ENCODE results near the gene MMAA.

The MMAA gene

GRCh38 chr4:145605941-145606340 is 13.2 kb upstream of the MMAA start:
- H3K27me3 ChIP-seq (ENCODE audit: insufficient read depth, poor library complexity, severe bottlenecking), result no peaks in the 10 kb centered on the region
- H3K4me3 ChIP-seq (replicated peaks; ENCODE audit: insufficient read depth, low read length), result no peak overlapping the region
- no peak for DNase-seq (ENCODE audit: low read depth in 1 of 2, low spot score in 1 of 2)
- TF ChIP-seq REST (IDR thresholded peaks at IDR 0.05; ENCODE audit: insufficient replicate concordance, low read depth), result no peak
- TF ChIP-seq CTCF (IDR thresholded peaks at IDR 0.05; ENCODE audit: insufficient read depth, low read length), result no peak
- TF ChIP-seq POLR2AphosphoS5 (IDR thresholded peaks at IDR 0.05; ENCODE audit: low read depth), result no peak
- no peak for TF ChIP-seq SPI1 (IDR thresholded peaks at IDR 0.05; ENCODE audit: borderline replicate concordance, low read depth)
- TF ChIP-seq GABPA (IDR thresholded peaks at IDR 0.05; ENCODE audit: low read depth), result no peak
- H3K27ac ChIP-seq (replicated peaks), result no peak overlapping the region

GRCh38 chr4:145609481-145610427 is 9.4 kb upstream of the MMAA start:
- DNase-seq (ENCODE audit: low read depth in 1 of 2, low spot score in 1 of 2), result peak; percentile 48 to 64
- Histone ChIP-seq H3K27ac (replicated peaks) (no peak overlapping the region), H3K4me3 (replicated peaks; ENCODE audit: insufficient read depth, low read length) (no peak overlapping the region), H3K27me3 (ENCODE audit: insufficient read depth, poor library complexity, severe bottlenecking) (no peaks in the 10 kb centered on the region)
- TF ChIP-seq REST (IDR thresholded peaks at IDR 0.05; ENCODE audit: insufficient replicate concordance, low read depth) (no peak), CTCF (IDR thresholded peaks at IDR 0.05; ENCODE audit: insufficient read depth, low read length) (peak; percentile 69)

- Histone ChIP-seq H3K4me3 (replicated peaks; ENCODE audit: insufficient read depth, low read length) (no peak overlapping the region), H3K27me3 (ENCODE audit: insufficient read depth, poor library complexity, severe bottlenecking) (no peaks in the 10 kb centered on the region), H3K27ac (replicated peaks) (no peak overlapping the region)
- peak; percentile 36 to 64 for DNase-seq (ENCODE audit: low read depth in 1 of 2, low spot score in 1 of 2)
- TF ChIP-seq SPI1 (IDR thresholded peaks at IDR 0.05; ENCODE audit: borderline replicate concordance, low read depth), result peak; percentile 49; the same call in 1 of the 2 replicates
- no peak for TF ChIP-seq GABPA (IDR thresholded peaks at IDR 0.05; ENCODE audit: low read depth)
These were observed 5.5 kb upstream of the MMAA start for GRCh38 chr4:145613566-145614232.

GRCh38 chr4:145614233-145614610 is 5.0 kb upstream of the MMAA start:
- DNase-seq (ENCODE audit: low read depth in 1 of 2, low spot score in 1 of 2), result no peak
- Histone ChIP-seq H3K27me3 (ENCODE audit: insufficient read depth, poor library complexity, severe bottlenecking) (no peaks in the 10 kb centered on the region), H3K4me3 (replicated peaks; ENCODE audit: insufficient read depth, low read length) (no peak overlapping the region), H3K27ac (replicated peaks) (no peak overlapping the region)
- TF ChIP-seq REST (IDR thresholded peaks at IDR 0.05; ENCODE audit: insufficient replicate concordance, low read depth) (no peak), CTCF (IDR thresholded peaks at IDR 0.05; ENCODE audit: insufficient read depth, low read length) (no peak), GABPA (IDR thresholded peaks at IDR 0.05; ENCODE audit: low read depth) (no peak), SPI1 (IDR thresholded peaks at IDR 0.05; ENCODE audit: borderline replicate concordance, low read depth) (no peak), POLR2AphosphoS5 (IDR thresholded peaks at IDR 0.05; ENCODE audit: low read depth) (no peak)
